BLaER1 treated with 17β-estradiol and CSF1 and Interleukin-3, amounts not matched to agents 10 nM and 100 nM (cell line): ENCODE results near the gene DMD.

ENCODE experiments used
- H3K27ac ChIP-seq, 11 experiments: shearing (Covaris generic); formaldehyde crosslinking; 2 replicates each; pipeline ENCODE4 v1.8.1; 2022
- H3K27me3 ChIP-seq, 11 experiments: shearing (Covaris generic); formaldehyde crosslinking; 2 replicates each; pipeline ENCODE4 v1.8.1; 2022
- H3K36me3 ChIP-seq, 11 experiments: shearing (Covaris generic); formaldehyde crosslinking; 2 replicates each; pipeline ENCODE4 v1.8.1; 2022
- H3K4me1 ChIP-seq, 10 experiments: shearing (Covaris generic); formaldehyde crosslinking; 2 replicates each; pipeline ENCODE4 v1.8.1; 2022
- H3K4me2 ChIP-seq, 11 experiments: shearing (Covaris generic); formaldehyde crosslinking; 2 replicates each; pipeline ENCODE4 v1.8.1; 2022
- H3K4me3 ChIP-seq, 10 experiments: shearing (Covaris generic); formaldehyde crosslinking; 2 replicates each; pipeline ENCODE4 v1.8.1; 2022
- H3K9ac ChIP-seq, 11 experiments: shearing (Covaris generic); formaldehyde crosslinking; 2 replicates each; pipeline ENCODE4 v1.8.1; 2022
- H3K9me3 ChIP-seq, 11 experiments: shearing (Covaris generic); formaldehyde crosslinking; replicated peaks in 1 of 11; 2 replicates each; pipeline ENCODE4 v1.8.1; 2022
- H4K20me1 ChIP-seq, 11 experiments: shearing (Covaris generic); formaldehyde crosslinking; 2 replicates each; pipeline ENCODE4 v1.8.1; 2022
- Cebpa-rat ChIP-seq, 11 experiments: shearing (Covaris generic); IDR thresholded peaks; 2 replicates each; pipeline ENCODE4 v1.8.1; 2022

The DMD gene

DNA sequence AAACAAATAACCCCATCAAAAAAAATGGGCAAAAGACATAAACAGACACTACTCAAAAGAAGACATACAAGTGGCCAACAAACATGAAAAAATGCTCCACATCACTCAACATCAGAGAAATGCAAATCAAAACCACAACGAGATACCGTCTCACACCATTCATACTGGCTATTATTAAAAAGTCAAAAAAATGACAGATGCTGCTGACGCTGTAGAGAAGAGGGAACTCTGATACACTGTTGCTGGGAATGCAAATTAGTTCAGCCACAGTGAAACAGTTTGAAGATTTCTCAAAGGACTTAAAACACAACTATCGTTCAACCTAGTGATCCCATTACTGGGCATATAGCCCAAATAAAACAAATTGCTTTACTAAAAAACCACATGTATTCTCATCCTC, 1468.3 kb downstream of the DMD start:
- Histone ChIP-seq H3K4me2 (no peak overlapping the region), H3K9ac (no peak overlapping the region), H3K27ac (no peak overlapping the region), H3K36me3 (no peaks in the 10 kb centered on the region), H3K4me3 (no peak overlapping the region), H3K27me3 (peaks cover 64 to 100% (median 97%) of the 10 kb centered on the region in 11 experiments), H4K20me1 (no peaks in the 10 kb centered on the region; a peak in 1 of 22 replicates), H3K4me1 (no peaks in the 10 kb centered on the region), H3K9me3 (peaks cover 0 to 34% (median 25%) of the 10 kb centered on the region in 11 experiments; a peak in 15 of 22 replicates)
- TF ChIP-seq Cebpa-rat (IDR thresholded peaks at IDR 0.05), result no peak

DNA sequence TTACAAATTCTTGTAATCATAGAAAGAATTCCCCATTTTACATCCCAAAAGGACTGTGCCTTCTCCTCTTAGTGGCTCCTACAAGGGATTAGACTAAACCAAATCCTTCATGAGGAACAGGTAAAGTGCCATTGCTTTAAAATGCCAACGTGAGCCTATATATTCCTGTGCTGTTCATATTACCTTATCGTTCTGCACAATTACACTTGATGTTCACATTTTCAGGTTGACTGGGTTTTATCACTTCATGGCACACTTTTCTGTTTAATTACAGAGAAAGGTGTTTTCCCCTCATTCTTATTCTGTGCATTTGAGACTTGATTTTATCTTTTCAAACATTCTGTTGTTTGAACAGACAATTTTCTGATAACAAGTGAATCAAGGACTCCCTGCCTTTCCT, 1493.9 kb downstream of the DMD start:
- H4K20me1 ChIP-seq, result no peaks in the 10 kb centered on the region; a peak in 2 of 22 replicates
- no peak overlapping the region for H3K27ac ChIP-seq
- no peak overlapping the region for H3K9ac ChIP-seq
- H3K4me2 ChIP-seq, result no peak overlapping the region
- H3K9me3 ChIP-seq, result no peaks in the 10 kb centered on the region
- no peak overlapping the region for H3K4me3 ChIP-seq
- no peaks in the 10 kb centered on the region for H3K4me1 ChIP-seq
- no peak for TF ChIP-seq Cebpa-rat (IDR thresholded peaks at IDR 0.05)
- peaks cover 69 to 91% (median 86%) of the 10 kb centered on the region in 11 experiments for H3K27me3 ChIP-seq
- no peaks in the 10 kb centered on the region for H3K36me3 ChIP-seq

DNA sequence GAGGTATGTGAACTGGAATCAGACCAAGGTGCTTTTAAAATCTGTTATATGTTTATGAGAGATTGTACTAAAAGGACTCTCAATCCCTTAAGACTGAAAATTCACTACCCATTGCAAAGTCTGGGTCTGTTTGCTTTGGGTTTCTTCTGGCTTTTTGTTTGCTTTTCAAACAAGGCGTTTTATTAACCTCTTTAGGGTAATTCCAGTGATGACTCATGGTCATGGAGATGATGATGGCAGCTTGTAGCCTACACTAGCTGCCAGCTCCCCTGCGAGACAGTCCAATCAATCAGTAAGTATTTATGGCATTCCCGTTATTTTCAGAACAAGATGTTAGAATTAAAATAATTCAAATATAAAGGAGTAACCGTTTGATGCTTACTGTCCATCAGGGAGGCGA, 1495.7 kb downstream of the DMD start:
- Histone ChIP-seq H3K9me3 (no peaks in the 10 kb centered on the region), H3K4me3 (no peak overlapping the region), H4K20me1 (no peaks in the 10 kb centered on the region; a peak in 1 of 22 replicates), H3K36me3 (no peaks in the 10 kb centered on the region), H3K27ac (no peak overlapping the region), H3K4me2 (no peak overlapping the region), H3K4me1 (no peaks in the 10 kb centered on the region), H3K9ac (no peak overlapping the region), H3K27me3 (peaks cover 79 to 98% (median 91%) of the 10 kb centered on the region in 11 experiments)
- no peak for TF ChIP-seq Cebpa-rat (IDR thresholded peaks at IDR 0.05)

DNA sequence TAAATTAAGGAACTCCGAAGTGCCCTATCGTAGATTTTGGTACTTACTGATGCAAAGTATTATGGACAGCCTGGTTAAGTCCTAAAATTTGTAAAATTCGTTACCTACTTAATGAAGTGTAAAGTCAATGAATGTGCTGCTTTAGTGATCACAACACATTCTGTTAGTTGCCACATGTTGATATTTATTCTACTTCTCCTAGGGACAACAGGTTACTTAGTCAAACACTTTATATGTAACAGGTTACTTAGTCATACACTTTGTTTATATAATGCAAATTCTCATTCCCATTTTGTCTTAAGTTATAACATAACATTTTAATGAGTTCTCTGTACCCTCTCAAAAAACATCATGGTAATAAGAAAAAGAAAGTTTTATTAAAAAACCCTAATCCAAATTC, 1496.6 kb downstream of the DMD start:
- no peak overlapping the region for H3K4me2 ChIP-seq
- no peak overlapping the region for H3K9ac ChIP-seq
- no peaks in the 10 kb centered on the region; a peak in 1 of 22 replicates for H4K20me1 ChIP-seq
- no peaks in the 10 kb centered on the region for H3K9me3 ChIP-seq
- no peak overlapping the region for H3K27ac ChIP-seq
- no peak overlapping the region for H3K4me3 ChIP-seq
- no peak for TF ChIP-seq Cebpa-rat (IDR thresholded peaks at IDR 0.05)
- H3K4me1 ChIP-seq, result no peaks in the 10 kb centered on the region
- H3K36me3 ChIP-seq, result no peaks in the 10 kb centered on the region
- peaks cover 83 to 100% (median 95%) of the 10 kb centered on the region in 11 experiments for H3K27me3 ChIP-seq

DNA sequence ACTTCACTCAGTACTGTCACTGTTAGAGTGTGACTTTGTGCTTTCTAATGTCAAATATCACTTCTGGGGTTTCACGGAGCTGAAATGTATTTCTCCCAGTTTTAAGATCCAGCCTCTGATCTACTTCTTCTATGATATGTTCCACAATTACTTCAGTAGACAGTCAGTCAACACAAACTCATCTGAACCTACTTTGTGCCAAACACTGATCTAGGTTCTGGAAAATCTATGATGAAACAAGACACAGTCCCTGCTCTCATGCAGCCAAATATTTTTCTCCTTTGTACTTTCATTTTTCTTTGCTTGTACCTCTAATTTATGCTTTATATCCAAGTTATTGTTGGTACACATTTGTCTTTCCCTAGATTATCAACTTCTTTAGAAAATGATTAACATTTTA, 1498.2 kb downstream of the DMD start:
- TF ChIP-seq Cebpa-rat (IDR thresholded peaks at IDR 0.05), result no peak
- no peak overlapping the region for H3K27ac ChIP-seq
- no peak overlapping the region for H3K9ac ChIP-seq
- H3K9me3 ChIP-seq, result no peaks in the 10 kb centered on the region
- no peak overlapping the region for H3K4me2 ChIP-seq
- H3K36me3 ChIP-seq, result no peaks in the 10 kb centered on the region
- peaks cover 0 to 3% (median 0%) of the 10 kb centered on the region in 11 experiments; a peak in 1 of 22 replicates for H4K20me1 ChIP-seq
- H3K27me3 ChIP-seq, result peaks cover 80 to 100% (median 93%) of the 10 kb centered on the region in 11 experiments
- H3K4me3 ChIP-seq, result no peak overlapping the region
- H3K4me1 ChIP-seq, result no peaks in the 10 kb centered on the region

DNA sequence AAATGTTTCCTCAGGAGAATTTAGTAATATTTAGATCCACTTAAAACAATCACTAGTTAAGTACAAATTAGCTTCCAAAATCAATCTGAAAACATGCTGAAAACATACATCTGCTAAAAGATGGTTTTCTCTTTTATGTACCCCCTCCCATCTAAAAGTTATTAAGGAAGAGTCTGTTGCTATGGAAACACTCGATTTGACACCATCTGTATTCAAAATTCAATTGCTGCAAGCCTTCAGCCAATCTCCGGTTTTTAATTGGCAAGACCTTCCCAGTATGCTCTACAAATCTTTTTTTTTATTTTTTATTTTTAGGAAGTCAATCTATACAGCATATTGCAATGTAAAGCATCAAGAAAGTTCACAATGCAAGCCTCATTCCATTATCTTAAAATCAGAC, 1500.2 kb downstream of the DMD start:
- no peak overlapping the region for H3K4me2 ChIP-seq
- H3K27ac ChIP-seq, result no peak overlapping the region
- H3K27me3 ChIP-seq, result peaks cover 81 to 100% (median 94%) of the 10 kb centered on the region in 11 experiments
- H3K4me1 ChIP-seq, result no peaks in the 10 kb centered on the region
- no peak overlapping the region for H3K9ac ChIP-seq
- no peaks in the 10 kb centered on the region for H3K36me3 ChIP-seq
- H3K9me3 ChIP-seq, result no peaks in the 10 kb centered on the region
- TF ChIP-seq Cebpa-rat (IDR thresholded peaks at IDR 0.05), result no peak
- H4K20me1 ChIP-seq, result peaks cover 0 to 3% (median 0%) of the 10 kb centered on the region in 11 experiments; a peak in 1 of 22 replicates
- H3K4me3 ChIP-seq, result no peak overlapping the region

DNA sequence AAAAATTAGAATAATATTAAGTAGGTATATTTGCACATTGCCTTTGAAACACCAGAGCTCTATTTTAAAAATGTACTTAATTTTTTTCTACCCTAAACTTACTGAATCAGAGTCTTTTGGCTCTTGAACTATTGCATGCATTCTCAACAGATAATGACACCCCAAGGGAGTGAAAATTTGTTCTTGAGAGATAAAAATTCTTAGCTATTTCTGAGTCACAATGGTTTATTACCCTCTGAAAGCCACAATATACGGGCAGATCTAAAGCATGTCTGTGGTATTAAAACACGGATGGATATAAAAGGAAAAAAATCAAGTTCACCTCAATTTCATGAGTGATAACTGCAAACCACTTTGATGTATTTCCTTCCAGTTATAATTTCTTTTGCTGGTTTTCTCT, 1503.2 kb downstream of the DMD start:
- no peak for TF ChIP-seq Cebpa-rat (IDR thresholded peaks at IDR 0.05)
- no peak overlapping the region for H3K4me2 ChIP-seq
- H4K20me1 ChIP-seq, result peaks cover 0 to 3% (median 0%) of the 10 kb centered on the region in 11 experiments; a peak in 1 of 22 replicates
- H3K9ac ChIP-seq, result no peak overlapping the region
- H3K9me3 ChIP-seq, result no peaks in the 10 kb centered on the region
- H3K27me3 ChIP-seq, result peaks cover 95 to 100% (median 98%) of the 10 kb centered on the region in 11 experiments
- no peaks in the 10 kb centered on the region for H3K4me1 ChIP-seq
- H3K4me3 ChIP-seq, result no peak overlapping the region
- H3K27ac ChIP-seq, result no peak overlapping the region
- H3K36me3 ChIP-seq, result no peaks in the 10 kb centered on the region

DNA sequence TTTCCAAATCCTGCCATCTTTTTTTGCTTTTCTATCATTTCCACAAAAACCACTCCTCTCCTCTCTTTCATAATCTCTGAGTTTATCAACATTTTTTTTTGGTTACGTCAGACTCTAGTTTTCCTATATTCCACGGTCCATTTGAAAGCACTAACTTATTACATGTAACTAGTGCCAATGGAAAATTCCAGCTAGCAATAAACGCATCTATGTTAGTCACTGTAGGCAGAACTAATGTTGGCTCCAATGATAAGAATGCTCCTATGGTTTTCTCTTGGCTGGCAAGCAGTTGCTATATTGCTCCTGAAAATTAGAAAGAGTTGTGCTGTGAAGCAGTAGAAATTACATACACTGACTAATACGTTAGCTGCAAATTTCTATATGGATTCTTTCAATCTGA, 1504.9 kb downstream of the DMD start:
- Histone ChIP-seq H3K4me2 (no peak overlapping the region), H3K27ac (no peak overlapping the region)
- TF ChIP-seq Cebpa-rat (IDR thresholded peaks at IDR 0.05), result no peak

DNA sequence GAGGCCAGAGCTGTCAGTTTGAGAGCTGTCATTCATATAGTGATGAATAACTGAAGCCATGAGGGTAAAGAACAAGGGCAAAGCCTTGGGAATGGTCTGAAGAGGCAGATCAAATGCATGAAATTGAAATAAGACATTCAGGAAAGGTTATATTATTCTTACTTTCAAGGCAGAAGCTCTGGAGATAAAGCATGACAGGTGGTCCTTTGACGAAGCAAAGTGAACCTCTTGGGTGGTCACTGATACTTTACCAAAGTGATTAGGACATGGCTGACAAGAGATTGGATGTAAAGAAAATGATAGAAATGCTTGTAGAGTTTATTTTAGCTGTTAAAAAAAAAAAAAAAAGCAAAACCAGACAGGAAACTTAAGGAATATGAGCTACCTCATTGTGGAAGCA, 1505.5 kb downstream of the DMD start:
- no peaks in the 10 kb centered on the region for H3K36me3 ChIP-seq
- 0 out of 20 replicates have a peak, but pooled peaks cover 0 to 6% (median 0%) of the 10 kb centered on the region in 10 experiments for H3K4me1 ChIP-seq
- H3K4me2 ChIP-seq, result no peak overlapping the region
- H3K4me3 ChIP-seq, result no peak overlapping the region
- H3K9ac ChIP-seq, result no peak overlapping the region
- no peak for TF ChIP-seq Cebpa-rat (IDR thresholded peaks at IDR 0.05)
- H3K27ac ChIP-seq, result no peak overlapping the region
- peaks cover 95 to 100% (median 98%) of the 10 kb centered on the region in 11 experiments for H3K27me3 ChIP-seq
- H3K9me3 ChIP-seq, result no peaks in the 10 kb centered on the region
- H4K20me1 ChIP-seq, result 0 out of 22 replicates have a peak, but pooled peaks cover 0 to 3% (median 0%) of the 10 kb centered on the region in 11 experiments

More for the DNA sequence above, 1504.9 kb downstream of the DMD start:
- Histone ChIP-seq H3K27me3 (peaks cover 95 to 100% (median 98%) of the 10 kb centered on the region in 11 experiments), H3K4me3 (no peak overlapping the region), H4K20me1 (0 out of 22 replicates have a peak, but pooled peaks cover 0 to 3% (median 0%) of the 10 kb centered on the region in 11 experiments), H3K9me3 (no peaks in the 10 kb centered on the region), H3K4me1 (0 out of 20 replicates have a peak, but pooled peaks cover 0 to 6% (median 0%) of the 10 kb centered on the region in 10 experiments), H3K36me3 (no peaks in the 10 kb centered on the region), H3K9ac (no peak overlapping the region)

DNA sequence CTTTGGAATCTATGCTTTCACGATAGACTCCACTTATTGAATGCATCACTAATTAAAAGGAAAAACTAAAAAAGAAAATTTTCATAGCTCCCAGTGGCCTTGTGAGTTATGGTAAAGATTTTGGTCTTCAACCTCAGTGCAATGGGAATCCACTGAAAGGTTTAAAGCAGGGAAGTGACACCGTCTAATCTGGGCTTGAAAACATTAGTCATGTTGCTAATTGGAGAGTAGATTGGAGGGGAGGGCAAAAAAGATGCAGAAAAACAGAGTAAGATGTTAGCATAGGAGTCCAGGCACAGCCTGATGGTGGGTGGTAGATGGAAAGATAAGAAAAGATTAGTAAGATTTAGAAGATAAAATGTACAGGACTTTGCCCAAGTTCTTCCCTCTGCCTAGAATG, 1506.4 kb downstream of the DMD start:
- Histone ChIP-seq H3K27me3 (peaks cover 95 to 100% (median 98%) of the 10 kb centered on the region in 11 experiments), H4K20me1 (0 out of 22 replicates have a peak, but pooled peaks cover 0 to 3% (median 0%) of the 10 kb centered on the region in 11 experiments), H3K4me3 (no peak overlapping the region), H3K27ac (no peak overlapping the region), H3K4me2 (no peak overlapping the region), H3K9me3 (no peaks in the 10 kb centered on the region), H3K4me1 (0 out of 20 replicates have a peak, but pooled peaks cover 0 to 6% (median 0%) of the 10 kb centered on the region in 10 experiments), H3K36me3 (no peaks in the 10 kb centered on the region), H3K9ac (no peak overlapping the region)
- no peak for TF ChIP-seq Cebpa-rat (IDR thresholded peaks at IDR 0.05)
